HEK293 (cell line): ENCODE measurements around the gene RBCK1.

ENCODE experiments used
- CTCF ChIA-PET: fragments of 350-600 bp; formaldehyde crosslinking; extraction: SDS; loops from one replicate; lab custom pipeline; 2021; ENCODE audit warnings: antibody characterized with exemption; lab: Yijun Ruan, JAX
- POLR2A ChIA-PET: fragments of 300-600 bp; formaldehyde crosslinking; extraction: SDS; loops from one replicate; lab custom pipeline; 2020; ENCODE audit warnings: antibody characterized with exemption, inconsistent platforms; lab: Yijun Ruan, JAX
- H3K27ac ChIP-seq: fragments of 200-500 bp; sonication (Bioruptor generic); 2 replicates; pipeline ENCODE4 v1.5.1; 2014; ENCODE audit warnings: low read depth, low read length, control low read depth, inconsistent platforms; ENCODE audit errors: extremely low read depth
- H3K36me3 ChIP-seq, 2 experiments: fragments of 200-500 bp in 1 of 2; sonication (Bioruptor generic) in 1 of 2; 1 replicate in 1 of 2; 2 replicates in 1 of 2; pipeline ENCODE4 v1.5.1; 2014 to 2017; ENCODE audit warnings: inconsistent platforms in 2 of 2, low read length in 2 of 2; ENCODE audit not compliant: control insufficient read depth in 2 of 2, insufficient read depth in 1 of 2
- H3K4me1 ChIP-seq: fragments of 200-500 bp; sonication (Bioruptor generic); 2 replicates; pipeline ENCODE4 v1.5.1; 2014; ENCODE audit warnings: mild to moderate bottlenecking, low read length, inconsistent platforms; ENCODE audit not compliant: control insufficient read depth, insufficient read depth
- H3K4me3 ChIP-seq: 2 replicates; pipeline ENCODE4 v1.5.1; 2011; ENCODE audit warnings: low read depth, mild to moderate bottlenecking, control low read depth, low read length, moderate library complexity
- H3K9me3 ChIP-seq: fragments of 200-500 bp; sonication (Bioruptor generic); 2 replicates; pipeline ENCODE4 v1.5.1; 2014; ENCODE audit warnings: low read depth, low read length, inconsistent platforms; ENCODE audit not compliant: control insufficient read depth, insufficient read depth
- CTCF ChIP-seq: fragments of 450-650 bp; formaldehyde crosslinking; IDR thresholded peaks from 2 replicates; pipeline ENCODE4 v1.5.1; 2016; ENCODE audit warnings: missing biosample characterization, missing genetic modification characterization
- HOXD13 ChIP-seq: sonication (generic); formaldehyde crosslinking; IDR thresholded peaks from 2 replicates; pipeline ENCODE4 v1.8.0; 2022; ENCODE audit warnings: missing genetic modification reagents, borderline replicate concordance
- INSM2 ChIP-seq: fragments of 450-650 bp; formaldehyde crosslinking; IDR thresholded peaks from 2 replicates; pipeline ENCODE4 v1.5.1; 2016; ENCODE audit warnings: missing biosample characterization, missing genetic modification characterization
- KLF7 ChIP-seq: fragments of 450-650 bp; formaldehyde crosslinking; IDR thresholded peaks from 2 replicates; pipeline ENCODE4 v1.5.1; 2016; ENCODE audit warnings: missing biosample characterization, missing genetic modification characterization, borderline replicate concordance
- PATZ1 ChIP-seq: fragments of 450-650 bp; formaldehyde crosslinking; IDR thresholded peaks from 2 replicates; pipeline ENCODE4 v1.5.1; 2016; ENCODE audit warnings: missing biosample characterization, missing genetic modification characterization
- PRDM1 ChIP-seq: fragments of 450-650 bp; formaldehyde crosslinking; IDR thresholded peaks from 2 replicates; pipeline ENCODE4; 2016; ENCODE audit warnings: missing biosample characterization, missing genetic modification characterization
- ZBTB11 ChIP-seq: fragments of 450-650 bp; formaldehyde crosslinking; conservative IDR thresholded peaks from 2 replicates; pipeline ENCODE4 v1.5.1; 2016; ENCODE audit warnings: low read depth, missing biosample characterization, missing genetic modification characterization
- ZIC2 ChIP-seq: fragments of 450-650 bp; formaldehyde crosslinking; IDR thresholded peaks from 2 replicates; pipeline ENCODE4 v1.5.1; 2016; ENCODE audit warnings: missing biosample characterization, missing genetic modification characterization
- ZNF169 ChIP-seq: fragments of 450-650 bp; formaldehyde crosslinking; IDR thresholded peaks from 2 replicates; pipeline ENCODE4 v1.5.1; 2016; ENCODE audit warnings: missing biosample characterization, missing genetic modification characterization
- ZNF211 ChIP-seq: fragments of 450-650 bp; formaldehyde crosslinking; IDR thresholded peaks from 2 replicates; pipeline ENCODE4 v1.5.1; 2016; ENCODE audit warnings: low read depth, missing biosample characterization, missing genetic modification characterization
- ZNF324 ChIP-seq: fragments of 450-650 bp; formaldehyde crosslinking; IDR thresholded peaks from 2 replicates; pipeline ENCODE4 v1.5.1; 2016; ENCODE audit warnings: missing biosample characterization, missing genetic modification characterization
- ZNF366 ChIP-seq: fragments of 450-650 bp; formaldehyde crosslinking; conservative IDR thresholded peaks from 2 replicates; pipeline ENCODE4 v1.5.1; 2016; ENCODE audit warnings: missing biosample characterization, missing genetic modification characterization
- ZNF513 ChIP-seq: fragments of 450-650 bp; IDR thresholded peaks from 2 replicates; pipeline ENCODE4 v1.5.1; 2018; ENCODE audit warnings: missing biosample characterization, missing genetic modification characterization
- ZNF571 ChIP-seq: fragments of 450-650 bp; formaldehyde crosslinking; IDR thresholded peaks from 2 replicates; pipeline ENCODE4 v1.5.0; 2017; ENCODE audit warnings: missing biosample characterization, missing genetic modification characterization
- ZNF645 ChIP-seq: fragments of 450-650 bp; formaldehyde crosslinking; IDR thresholded peaks from 2 replicates; pipeline ENCODE4; 2016; ENCODE audit warnings: missing biosample characterization, missing genetic modification characterization

Gene RBCK1

GRCh38 chr20:421685-422250, 13.7 kb downstream of the RBCK1 start:
- POLR2A ChIA-PET = interaction anchor here (0.9 kb wide), 1 partner anchor 14 kb away, joined by 4 read pairs; no protein-coding TSS in a partner anchor
- CTCF ChIA-PET = interaction anchor here (0.6 to 2.1 kb wide), 5 partner anchors 10 to 88 kb away, joined by 3 to 8 read pairs (median 4); no protein-coding TSS in a partner anchor
- H3K36me3 ChIP-seq = peaks cover 26 to 68% of the 10 kb centered on the region in 2 experiments; a peak in 2 of 3 replicates
- H3K4me3 ChIP-seq = no peak overlapping the region
- no peak overlapping the region for H3K27ac ChIP-seq
- no peaks in the 10 kb centered on the region for H3K4me1 ChIP-seq
- no peaks in the 10 kb centered on the region for H3K9me3 ChIP-seq
- TF ChIP-seq PATZ1 (tag by site-specific recombination) = no peak
- no peak for TF ChIP-seq HOXD13 (CRISPR knock-in tag)
- TF ChIP-seq INSM2 (tag by site-specific recombination) = no peak
- TF ChIP-seq ZNF211 (tag by site-specific recombination) = no peak
- no peak for TF ChIP-seq KLF7 (tag by site-specific recombination)
- TF ChIP-seq ZNF169 = no peak
- no peak for TF ChIP-seq CTCF
- no peak for TF ChIP-seq ZBTB11 (tag by site-specific recombination)
- TF ChIP-seq ZNF324 = no peak
- TF ChIP-seq ZNF513 = no peak
- no peak for TF ChIP-seq ZNF366
- no peak for TF ChIP-seq ZNF571 (tag by site-specific recombination)
- no peak for TF ChIP-seq ZIC2 (tag by site-specific recombination)

- Histone ChIP-seq H3K9me3 (no peaks in the 10 kb centered on the region), H3K27ac (no peak overlapping the region), H3K36me3 (peaks cover 32 to 73% of the 10 kb centered on the region in 2 experiments; a peak in 2 of 3 replicates), H3K4me1 (no peaks in the 10 kb centered on the region; the same call in 1 of the 2 replicates), H3K4me3 (no peak overlapping the region)
- ChIA-PET POLR2A (interaction anchor here (0.6 kb wide), 2 partner anchors 46 to 373 kb away, joined by 3 read pairs; partner anchors contain the start of gene TRIB3), CTCF (no interaction called here)
- TF ChIP-seq ZNF645 (tag by site-specific recombination) (no peak), PRDM1 (tag by site-specific recombination) (peak; percentile 78)
These were observed 18.5 kb downstream of the RBCK1 start for GRCh38 chr20:426566-426965.
